RWPE2 (cell line): ENCODE measurements around the gene COMTD1.
A peak's percentile ranks its signal among the peaks of the same experiment; 100 is the strongest.
"Not testable (repeated sequence)": the region's sequence is repeated elsewhere in the genome, so short reads cannot be mapped to it uniquely, and the experiment has no call there.

Source experiments
- ATAC-seq: fragments of 200-7000 bp; cut with Tn5 transposase; 3 replicates; pipeline ENCODE4 v1.9.1; 2021; ENCODE audit warnings: low read depth
- DNase-seq: peaks from one replicate; pipeline ENCODE4 v3.0.0-alpha.2; 2020; ENCODE audit warnings: low spot score
- H3K27ac ChIP-seq: fragments of 450-650 bp; 2 replicates; pipeline ENCODE4 v1.5.1; 2017; ENCODE audit warnings: mild to moderate bottlenecking; ENCODE audit not compliant: poor library complexity, severe bottlenecking
- H3K27me3 ChIP-seq: fragments of 250-450 bp; sonication (Bioruptor Pico); 2 replicates; pipeline ENCODE4 v1.5.1; 2021; ENCODE audit warnings: mild to moderate bottlenecking, moderate library complexity; ENCODE audit not compliant: insufficient read depth, poor library complexity, severe bottlenecking
- H3K36me3 ChIP-seq: fragments of 250-450 bp; sonication (Bioruptor Pico); 2 replicates; pipeline ENCODE4 v1.5.1; 2020; ENCODE audit warnings: low read depth, mild to moderate bottlenecking, moderate library complexity
- H3K4me1 ChIP-seq: fragments of 250-450 bp; sonication (Bioruptor Pico); 2 replicates; pipeline ENCODE4 v1.5.1; 2021; ENCODE audit warnings: mild to moderate bottlenecking, moderate library complexity; ENCODE audit not compliant: insufficient read depth, poor library complexity, severe bottlenecking
- H3K4me3 ChIP-seq: fragments of 250-450 bp; sonication (Bioruptor Pico); 2 replicates; pipeline ENCODE4 v1.5.1; 2021; ENCODE audit warnings: mild to moderate bottlenecking, moderate library complexity; ENCODE audit not compliant: severe bottlenecking
- H3K9me3 ChIP-seq: fragments of 250-450 bp; sonication (Bioruptor Pico); 2 replicates; pipeline ENCODE4 v1.5.1; 2021; ENCODE audit warnings: mild to moderate bottlenecking, moderate library complexity; ENCODE audit not compliant: severe bottlenecking
- CTCF ChIP-seq: fragments of 450-650 bp; IDR thresholded peaks from one replicate; pipeline ENCODE4 v1.5.1; 2017; ENCODE audit warnings: mild to moderate bottlenecking, moderate library complexity; ENCODE audit not compliant: poor library complexity, severe bottlenecking

Gene COMTD1

GRCh38 chr10:75203724-75204123 is 32.0 kb downstream of the COMTD1 start:
- Histone ChIP-seq H3K27me3 (no peaks in the 10 kb centered on the region), H3K27ac (no peak overlapping the region), H3K4me1 (peaks cover 40% of the 10 kb centered on the region), H3K9me3 (no peaks in the 10 kb centered on the region), H3K36me3 (no peaks in the 10 kb centered on the region), H3K4me3 (no peak overlapping the region)
- no peak for ATAC-seq
- TF ChIP-seq CTCF = no peak
- DNase-seq = peak; percentile 19

- ATAC-seq, H3K9me3 ChIP-seq, H3K4me3 ChIP-seq, H3K36me3 ChIP-seq, H3K27me3 ChIP-seq, H3K27ac ChIP-seq: not testable (repeated sequence)
- peak; percentile 7 for DNase-seq
- peaks cover 36% of the 10 kb centered on the region for H3K4me1 ChIP-seq
These were observed 32.6 kb downstream of the COMTD1 start for GRCh38 chr10:75203046-75203620.

GRCh38 chr10:75202321-75203045 is 33.3 kb downstream of the COMTD1 start:
- no peak overlapping the region for H3K4me3 ChIP-seq
- no peaks in the 10 kb centered on the region for H3K9me3 ChIP-seq
- H3K36me3 ChIP-seq = no peaks in the 10 kb centered on the region
- ATAC-seq = peak; percentile 82
- no peak for TF ChIP-seq CTCF
- no peak for DNase-seq
- peaks cover 30% of the 10 kb centered on the region for H3K4me1 ChIP-seq
- H3K27me3 ChIP-seq = no peaks in the 10 kb centered on the region
- no peak overlapping the region for H3K27ac ChIP-seq

GRCh38 chr10:75201793-75202307 is 33.9 kb downstream of the COMTD1 start:
- H3K27ac ChIP-seq = no peak overlapping the region
- H3K9me3 ChIP-seq = no peaks in the 10 kb centered on the region
- H3K36me3 ChIP-seq = no peaks in the 10 kb centered on the region
- H3K4me3 ChIP-seq = no peak overlapping the region
- no peak for TF ChIP-seq CTCF
- no peak for ATAC-seq
- no peak for DNase-seq
- H3K4me1 ChIP-seq = peaks cover 24% of the 10 kb centered on the region
- H3K27me3 ChIP-seq = no peaks in the 10 kb centered on the region

- H3K9me3 ChIP-seq, H3K27me3 ChIP-seq, H3K27ac ChIP-seq, H3K4me3 ChIP-seq, DNase-seq, H3K36me3 ChIP-seq, ATAC-seq: not testable (repeated sequence)
- H3K4me1 ChIP-seq = peaks cover 25% of the 10 kb centered on the region
These were observed 35.8 kb downstream of the COMTD1 start for GRCh38 chr10:75199949-75200348.

GRCh38 chr10:75197906-75198305 is 37.9 kb downstream of the COMTD1 start:
- ATAC-seq (no peak), DNase-seq (no peak)
- peaks cover 17% of the 10 kb centered on the region for H3K4me1 ChIP-seq
- no peak overlapping the region for H3K27ac ChIP-seq
- no peaks in the 10 kb centered on the region for H3K27me3 ChIP-seq
- H3K36me3 ChIP-seq = no peaks in the 10 kb centered on the region
- TF ChIP-seq CTCF = no peak
- no peak overlapping the region for H3K4me3 ChIP-seq
- H3K9me3 ChIP-seq = no peaks in the 10 kb centered on the region
